CD4-positive, alpha-beta T cell (primary cell): Measurements from ENCODE around the gene FAXDC2. TPM values are rescaled to one million over a fixed set of nuclear protein-coding genes. Genes with fewer than 3 reads are reported as not detected.

Experiments used
- ATAC-seq: fragments of 200-7000 bp; cut with Tn5 transposase; one replicate; pipeline ENCODE4 v1.10.0; 2022; ENCODE audit warnings: mild to moderate bottlenecking; ENCODE audit not compliant: poor library complexity
- CTCF ChIA-PET: fragments of 350-600 bp; sonication (Branson Sonifier 250); formaldehyde crosslinking; loops from one replicate; lab custom pipeline; 2021; ENCODE audit warnings: antibody characterized with exemption, inconsistent platforms; lab: Charles Lee
- POLR2A ChIA-PET: fragments of 350-600 bp; sonication (Branson Sonifier 250); formaldehyde crosslinking; loops from one replicate; lab custom pipeline; 2021; ENCODE audit warnings: antibody characterized with exemption, inconsistent platforms; lab: Charles Lee
- DNase-seq, 14 experiments: peaks; one replicate each; pipeline ENCODE4 v3.0.0-alpha.2; 2013 to 2020; ENCODE audit warnings: mixed read lengths in 2 of 14
- H3K27ac ChIP-seq, 2 donors: one replicate each; pipeline versions ENCODE4 v1.5.1 to v1.7.0; 2013; ENCODE audit warnings: low read length in 2 of 2, low read depth in 1 of 2, mild to moderate bottlenecking in 1 of 2
- H3K27me3 ChIP-seq, 2 experiments: 1 replicate in 1 of 2; 2 replicates in 1 of 2; pipeline versions ENCODE4 v1.6.1 to v1.7.0; 2013; ENCODE audit warnings: low read length in 2 of 2, control low read depth in 1 of 2, mild to moderate bottlenecking in 1 of 2, moderate library complexity in 1 of 2; ENCODE audit not compliant: insufficient read depth in 2 of 2, control insufficient read depth in 1 of 2
- H3K36me3 ChIP-seq: one replicate; pipeline ENCODE4 v1.6.1; 2013; ENCODE audit warnings: low read length, control low read depth; ENCODE audit not compliant: insufficient read depth
- H3K4me1 ChIP-seq: one replicate; pipeline ENCODE4 v1.6.1; 2013; ENCODE audit warnings: low read length, control low read depth; ENCODE audit not compliant: insufficient read depth
- H3K4me3 ChIP-seq: one replicate; pipeline ENCODE4 v1.5.1; 2013; ENCODE audit warnings: mild to moderate bottlenecking, low read length, moderate library complexity
- H3K9me3 ChIP-seq, 2 experiments: 1 replicate in 1 of 2; 2 replicates in 1 of 2; pipeline versions ENCODE4 v1.6.1 to v1.7.0; 2013; ENCODE audit warnings: low read length in 2 of 2, mild to moderate bottlenecking in 2 of 2, control low read depth in 1 of 2, moderate library complexity in 1 of 2; ENCODE audit not compliant: control insufficient read depth in 1 of 2, insufficient read depth in 1 of 2
- H3K27ac Mint-ChIP-seq: one replicate; pipeline ENCODE4 v1.8.0; 2020; ENCODE audit warnings: mixed read lengths
- H3K27me3 Mint-ChIP-seq: one replicate; pipeline ENCODE4 v1.8.0; 2021; ENCODE audit warnings: mixed read lengths
- H3K36me3 Mint-ChIP-seq: one replicate; pipeline ENCODE4 v1.8.0; 2021; ENCODE audit warnings: low read depth, mixed read lengths
- H3K4me1 Mint-ChIP-seq: one replicate; pipeline ENCODE4 v1.8.0; 2021; ENCODE audit warnings: low read depth, mixed read lengths
- H3K4me3 Mint-ChIP-seq: one replicate; pipeline ENCODE4 v1.8.0; 2020; ENCODE audit warnings: mild to moderate bottlenecking, mixed read lengths
- H3K9me3 Mint-ChIP-seq: one replicate; pipeline ENCODE4 v1.8.0; 2020; ENCODE audit warnings: mixed read lengths
- intact Hi-C, 2 experiments: fragments of 100-400 bp; cut with DNase I in 1 of 2; cut with micrococcal nuclease in 1 of 2; formaldehyde crosslinking; loops; one replicate each; pipeline versions ENCODE4 v1.15.1 to v1.9.0; 2023 to 2025; cut with DNase I, micrococcal nuclease
- total RNA-seq, 174 experiments: library from RNA in 2 of 174; stranded (reverse) in 2 of 174; gene quantifications; one replicate each; pipeline ENCODE4 v1.2.3 and lab custom pipeline; 2021 to 2026
- TF ChIP-seq, protein P1 (sequence below): fragments of 200-600 bp; IDR thresholded peaks from one replicate; pipeline ENCODE4 v1.8.0; 2022; ENCODE audit warnings: antibody characterized with exemption, mild to moderate bottlenecking

The FAXDC2 gene
- total RNA-seq, 2 experiments from 2014 or later = not detected

DNA sequence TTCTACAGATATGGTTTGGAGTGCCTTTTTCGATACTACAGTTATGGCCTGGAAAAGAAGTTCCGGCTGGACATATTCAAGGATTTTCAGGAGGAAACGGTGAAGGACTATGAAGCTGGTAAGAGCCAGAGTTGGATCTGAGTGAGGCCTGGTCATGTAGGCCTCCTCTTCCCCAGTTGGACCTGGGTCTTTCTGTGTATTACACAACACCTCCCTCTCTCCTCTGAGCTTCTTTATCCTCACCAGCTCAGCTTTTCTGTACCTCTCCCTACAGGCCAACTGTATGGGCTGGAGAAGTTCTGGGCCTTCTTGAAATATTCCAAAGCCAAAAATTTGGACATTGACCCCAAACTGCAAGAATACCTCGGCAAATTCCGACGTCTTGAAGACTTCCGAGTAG lies 39.2 kb downstream of the FAXDC2 start:
- CTCF ChIA-PET = interaction anchor here (1.1 kb wide), 1 partner anchor 161 kb away, joined by 7 read pairs; no protein-coding TSS in a partner anchor
- no peak overlapping the region for H3K27ac Mint-ChIP-seq
- peaks cover 89% of the 10 kb centered on the region for H3K36me3 Mint-ChIP-seq
- intact Hi-C loops = loop anchor here (5.0 kb wide), 1 partner anchor 46 kb away; the partner anchor contains the start of gene CNOT8 (in 2 of the 2)
- ATAC-seq = no peak
- peaks cover 85% of the 10 kb centered on the region for H3K36me3 ChIP-seq
- no peaks in the 10 kb centered on the region for H3K27me3 ChIP-seq
- H3K4me1 Mint-ChIP-seq = peaks cover 40% of the 10 kb centered on the region
- DNase-seq = no peak
- no peaks in the 10 kb centered on the region for H3K9me3 Mint-ChIP-seq
- no peaks in the 10 kb centered on the region for H3K9me3 ChIP-seq
- no peak overlapping the region for H3K4me3 ChIP-seq
- H3K4me1 ChIP-seq = peaks cover 28% of the 10 kb centered on the region
- TF ChIP-seq, protein P1, sequence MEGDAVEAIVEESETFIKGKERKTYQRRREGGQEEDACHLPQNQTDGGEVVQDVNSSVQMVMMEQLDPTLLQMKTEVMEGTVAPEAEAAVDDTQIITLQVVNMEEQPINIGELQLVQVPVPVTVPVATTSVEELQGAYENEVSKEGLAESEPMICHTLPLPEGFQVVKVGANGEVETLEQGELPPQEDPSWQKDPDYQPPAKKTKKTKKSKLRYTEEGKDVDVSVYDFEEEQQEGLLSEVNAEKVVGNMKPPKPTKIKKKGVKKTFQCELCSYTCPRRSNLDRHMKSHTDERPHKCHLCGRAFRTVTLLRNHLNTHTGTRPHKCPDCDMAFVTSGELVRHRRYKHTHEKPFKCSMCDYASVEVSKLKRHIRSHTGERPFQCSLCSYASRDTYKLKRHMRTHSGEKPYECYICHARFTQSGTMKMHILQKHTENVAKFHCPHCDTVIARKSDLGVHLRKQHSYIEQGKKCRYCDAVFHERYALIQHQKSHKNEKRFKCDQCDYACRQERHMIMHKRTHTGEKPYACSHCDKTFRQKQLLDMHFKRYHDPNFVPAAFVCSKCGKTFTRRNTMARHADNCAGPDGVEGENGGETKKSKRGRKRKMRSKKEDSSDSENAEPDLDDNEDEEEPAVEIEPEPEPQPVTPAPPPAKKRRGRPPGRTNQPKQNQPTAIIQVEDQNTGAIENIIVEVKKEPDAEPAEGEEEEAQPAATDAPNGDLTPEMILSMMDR = no peak
- H3K27me3 Mint-ChIP-seq = no peaks in the 10 kb centered on the region
- H3K4me3 Mint-ChIP-seq = no peak overlapping the region
- H3K27ac ChIP-seq = no peak overlapping the region
- POLR2A ChIA-PET = no interaction called here

DNA sequence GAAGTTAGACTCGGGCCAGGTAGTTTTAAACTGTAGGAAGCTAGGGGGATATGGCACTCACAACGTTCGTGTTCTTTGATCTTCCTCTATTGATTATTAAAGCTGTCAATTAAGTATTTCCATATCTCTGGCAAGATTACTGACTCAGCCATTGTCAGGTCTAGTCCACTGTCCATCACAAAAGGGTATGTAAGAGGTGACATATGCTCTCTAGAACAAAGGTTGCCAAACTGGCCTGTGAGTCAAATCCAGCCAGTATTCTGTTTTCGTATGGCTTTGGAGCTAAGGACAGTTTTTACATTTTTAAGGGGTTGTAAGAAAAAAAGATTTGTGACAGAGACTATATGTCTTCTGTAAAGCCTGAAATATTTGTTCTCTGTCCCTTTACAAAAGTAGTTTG lies 44.2 kb downstream of the FAXDC2 start:
- peaks cover 89% of the 10 kb centered on the region for H3K36me3 ChIP-seq
- no peaks in the 10 kb centered on the region for H3K27me3 Mint-ChIP-seq
- H3K4me1 Mint-ChIP-seq = peaks cover 7% of the 10 kb centered on the region
- H3K4me1 ChIP-seq = no peaks in the 10 kb centered on the region
- H3K27me3 ChIP-seq = no peaks in the 10 kb centered on the region
- H3K9me3 ChIP-seq = no peaks in the 10 kb centered on the region
- CTCF ChIA-PET = interaction anchor here (1.3 kb wide), 1 partner anchor 156 kb away, joined by 3 read pairs; no protein-coding TSS in a partner anchor
- no peak overlapping the region for H3K4me3 ChIP-seq
- intact Hi-C loops = loop anchor here in 1 of 2 experiments (5.0 kb wide), 1 partner anchor 49 kb away; the partner anchor contains the start of gene LARP1
- H3K4me3 Mint-ChIP-seq = no peak overlapping the region
- no peak overlapping the region for H3K27ac ChIP-seq
- POLR2A ChIA-PET = no interaction called here
- H3K36me3 Mint-ChIP-seq = peaks cover 93% of the 10 kb centered on the region
- DNase-seq = no peak
- H3K9me3 Mint-ChIP-seq = no peaks in the 10 kb centered on the region
- peak overlapping the region; percentile 21 for H3K27ac Mint-ChIP-seq
- TF ChIP-seq, protein P1 = no peak
- ATAC-seq = no peak

- Histone ChIP-seq H3K27ac (no peak overlapping the region), H3K27me3 (no peaks in the 10 kb centered on the region), H3K4me1 (no peaks in the 10 kb centered on the region), H3K36me3 (peaks cover 97% of the 10 kb centered on the region), H3K9me3 (no peaks in the 10 kb centered on the region), H3K4me3 (no peak overlapping the region)
- Mint-ChIP-seq H3K36me3 (peaks cover 98% of the 10 kb centered on the region), H3K4me1 (no peaks in the 10 kb centered on the region), H3K9me3 (no peaks in the 10 kb centered on the region), H3K27ac (peak overlapping the region; percentile 43), H3K27me3 (no peaks in the 10 kb centered on the region), H3K4me3 (no peak overlapping the region)
- no peak for DNase-seq
- TF ChIP-seq, protein P1 = no peak
- POLR2A ChIA-PET = interaction anchor here (1.4 kb wide), 1 partner anchor 42 kb away, joined by 5 read pairs; no protein-coding TSS in a partner anchor
- ATAC-seq = no peak
- intact Hi-C loops = loop anchor here in 1 of 2 experiments (2.0 kb wide), 1 partner anchor 21 kb away; no protein-coding TSS in a partner anchor
- CTCF ChIA-PET = interaction anchor here (1.1 kb wide), 1 partner anchor 26 kb away, joined by 3 read pairs; no protein-coding TSS in a partner anchor
Measured at GRCh38 chr5:154802050-154802449, 48.4 kb downstream of the FAXDC2 start.
